ENCODE data around the gene ENHO. TPM values are rescaled to one million over a fixed set of nuclear protein-coding genes. Genes with fewer than 3 reads are reported as not detected.

The ENHO gene
- total and polyA plus RNA-seq, 10 of the 15 experiments (the other 5 are each of a cell fraction or from before 2014, with no cell fraction given), result not detected

DNA sequence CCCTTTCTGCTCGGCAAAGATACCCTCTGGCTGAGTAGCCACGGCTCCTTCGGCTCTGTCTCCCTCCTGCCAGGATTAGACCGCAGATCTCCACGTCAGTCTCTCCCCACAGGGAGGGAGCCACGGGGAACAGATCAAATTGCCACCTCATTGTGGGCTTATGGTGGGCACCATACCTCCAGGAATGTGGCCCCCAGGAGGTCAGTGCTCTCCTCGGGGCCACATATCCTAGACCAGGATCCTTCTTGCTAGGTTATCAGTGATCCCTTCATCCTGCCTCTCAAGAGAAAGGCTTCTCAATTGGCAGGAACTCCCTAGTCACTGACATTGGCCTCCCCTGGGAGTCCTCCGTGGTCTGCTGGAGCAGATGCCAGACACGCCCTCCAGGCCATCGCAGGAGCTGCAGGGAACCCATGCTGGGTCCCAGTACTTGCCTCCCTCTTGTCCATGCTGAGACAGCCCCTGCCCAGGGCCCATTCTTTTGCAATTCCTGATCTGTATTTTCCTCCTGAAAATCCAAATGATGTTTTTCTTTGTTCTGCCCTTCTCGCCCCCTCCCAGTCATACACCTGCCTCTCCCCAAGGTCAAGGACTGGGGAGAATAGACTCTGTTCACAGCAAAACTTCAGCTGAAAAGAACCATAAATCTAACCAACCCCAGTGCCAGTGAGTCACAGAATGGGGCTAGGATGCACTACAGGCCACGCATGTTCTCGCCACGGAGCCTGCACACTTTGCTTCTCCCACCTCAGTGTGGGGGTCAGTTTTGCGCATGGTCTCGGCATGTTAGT lies 31.6 kb upstream of the ENHO start (continued):
- TF ChIP-seq, protein P1, sequence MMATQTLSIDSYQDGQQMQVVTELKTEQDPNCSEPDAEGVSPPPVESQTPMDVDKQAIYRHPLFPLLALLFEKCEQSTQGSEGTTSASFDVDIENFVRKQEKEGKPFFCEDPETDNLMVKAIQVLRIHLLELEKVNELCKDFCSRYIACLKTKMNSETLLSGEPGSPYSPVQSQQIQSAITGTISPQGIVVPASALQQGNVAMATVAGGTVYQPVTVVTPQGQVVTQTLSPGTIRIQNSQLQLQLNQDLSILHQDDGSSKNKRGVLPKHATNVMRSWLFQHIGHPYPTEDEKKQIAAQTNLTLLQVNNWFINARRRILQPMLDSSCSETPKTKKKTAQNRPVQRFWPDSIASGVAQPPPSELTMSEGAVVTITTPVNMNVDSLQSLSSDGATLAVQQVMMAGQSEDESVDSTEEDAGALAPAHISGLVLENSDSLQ (IDR thresholded peaks at IDR 0.05), result no peak
- TF ChIP-seq BMI1 (IDR thresholded peaks at IDR 0.05; ENCODE audit: borderline replicate concordance), result no peak

DNA sequence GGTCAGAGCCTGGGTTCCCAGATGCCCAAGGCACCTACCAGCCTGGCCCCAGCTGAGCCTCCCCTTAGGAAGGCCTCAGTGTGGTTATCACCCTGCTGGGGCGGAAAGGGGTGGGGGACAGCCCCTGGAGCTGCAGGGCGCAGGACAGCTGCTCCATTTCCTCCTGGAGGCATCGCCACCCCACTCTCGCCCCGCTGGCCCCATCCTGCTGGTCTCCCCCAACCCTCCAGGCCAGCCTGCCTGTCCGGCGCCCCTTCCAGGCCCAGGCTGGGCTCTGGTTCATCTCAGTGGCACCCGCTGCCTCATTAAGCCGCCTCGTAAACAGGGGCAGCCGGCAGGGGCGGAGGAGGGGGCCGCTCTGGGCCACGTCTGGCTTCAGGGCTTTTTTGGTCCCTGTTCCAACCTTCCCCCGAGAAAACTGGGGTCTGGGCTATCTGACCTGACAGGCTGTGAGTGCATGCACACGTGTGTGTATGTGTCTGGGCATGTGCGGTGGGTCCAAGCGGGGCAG lies 30.8 kb upstream of the ENHO start:
- no TSS peak for BruUV-seq (replicated peaks)
- RAD21 ChIA-PET (ENCODE audit: unreplicated experiment), result no interaction called here
- no peak for ATAC-seq
- no peak overlapping the region for H3K4me3 ChIP-seq
- H3K27ac ChIP-seq (ENCODE audit: control insufficient read depth, insufficient read depth), result no peak overlapping the region
- H3K36me3 ChIP-seq (ENCODE audit: control insufficient read depth in 2 of 2, insufficient read depth in 2 of 2, low read length in 1 of 2), result no peaks in the 10 kb centered on the region
- SMC1A ChIA-PET (ENCODE audit: uncharacterized antibody, unreplicated experiment), result no interaction called here
- CTCF ChIA-PET, result no interaction called here
- no peaks in the 10 kb centered on the region for H3K9me3 ChIP-seq (replicated peaks; ENCODE audit: control insufficient read depth, insufficient read depth, low read length)
- H4K20me1 ChIP-seq (ENCODE audit: control insufficient read depth, insufficient read depth), result peaks cover 3% of the 10 kb centered on the region
- intact Hi-C loops (cut with micrococcal nuclease; ENCODE audit: unreplicated experiment), result no loop called here
- no peak overlapping the region for H3K4me2 ChIP-seq (ENCODE audit: control insufficient read depth, insufficient read depth)
- H2AFZ ChIP-seq (ENCODE audit: control insufficient read depth, low read depth, low read length), result no peak overlapping the region
- H3K9ac ChIP-seq (ENCODE audit: control insufficient read depth, insufficient read depth, low read length), result no peak overlapping the region
- TF ChIP-seq, protein P2, sequence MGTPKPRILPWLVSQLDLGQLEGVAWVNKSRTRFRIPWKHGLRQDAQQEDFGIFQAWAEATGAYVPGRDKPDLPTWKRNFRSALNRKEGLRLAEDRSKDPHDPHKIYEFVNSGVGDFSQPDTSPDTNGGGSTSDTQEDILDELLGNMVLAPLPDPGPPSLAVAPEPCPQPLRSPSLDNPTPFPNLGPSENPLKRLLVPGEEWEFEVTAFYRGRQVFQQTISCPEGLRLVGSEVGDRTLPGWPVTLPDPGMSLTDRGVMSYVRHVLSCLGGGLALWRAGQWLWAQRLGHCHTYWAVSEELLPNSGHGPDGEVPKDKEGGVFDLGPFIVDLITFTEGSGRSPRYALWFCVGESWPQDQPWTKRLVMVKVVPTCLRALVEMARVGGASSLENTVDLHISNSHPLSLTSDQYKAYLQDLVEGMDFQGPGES (IDR thresholded peaks at IDR 0.05), result no peak
- TF ChIP-seq, protein P3, sequence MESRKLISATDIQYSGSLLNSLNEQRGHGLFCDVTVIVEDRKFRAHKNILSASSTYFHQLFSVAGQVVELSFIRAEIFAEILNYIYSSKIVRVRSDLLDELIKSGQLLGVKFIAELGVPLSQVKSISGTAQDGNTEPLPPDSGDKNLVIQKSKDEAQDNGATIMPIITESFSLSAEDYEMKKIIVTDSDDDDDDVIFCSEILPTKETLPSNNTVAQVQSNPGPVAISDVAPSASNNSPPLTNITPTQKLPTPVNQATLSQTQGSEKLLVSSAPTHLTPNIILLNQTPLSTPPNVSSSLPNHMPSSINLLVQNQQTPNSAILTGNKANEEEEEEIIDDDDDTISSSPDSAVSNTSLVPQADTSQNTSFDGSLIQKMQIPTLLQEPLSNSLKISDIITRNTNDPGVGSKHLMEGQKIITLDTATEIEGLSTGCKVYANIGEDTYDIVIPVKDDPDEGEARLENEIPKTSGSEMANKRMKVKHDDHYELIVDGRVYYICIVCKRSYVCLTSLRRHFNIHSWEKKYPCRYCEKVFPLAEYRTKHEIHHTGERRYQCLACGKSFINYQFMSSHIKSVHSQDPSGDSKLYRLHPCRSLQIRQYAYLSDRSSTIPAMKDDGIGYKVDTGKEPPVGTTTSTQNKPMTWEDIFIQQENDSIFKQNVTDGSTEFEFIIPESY (IDR thresholded peaks at IDR 0.05), result no peak
- TF ChIP-seq WRNIP1 (IDR thresholded peaks at IDR 0.05; ENCODE audit: borderline replicate concordance, low read depth, low read length) (no peak), POU2F2 (IDR thresholded peaks at IDR 0.05; ENCODE audit: borderline replicate concordance, low read depth, low read length) (no peak), MTA3 (IDR thresholded peaks at IDR 0.05; ENCODE audit: borderline replicate concordance, low read length) (no peak), SREBF2 (IDR thresholded peaks at IDR 0.05; ENCODE audit: low read length) (no peak), ZNF24 (IDR thresholded peaks at IDR 0.05) (no peak), KDM1A (IDR thresholded peaks at IDR 0.05; ENCODE audit: borderline replicate concordance) (no peak), MEF2A (IDR thresholded peaks at IDR 0.05; ENCODE audit: insufficient read depth, low read depth, low read length) (no peak)
- TF ChIP-seq, protein P4, sequence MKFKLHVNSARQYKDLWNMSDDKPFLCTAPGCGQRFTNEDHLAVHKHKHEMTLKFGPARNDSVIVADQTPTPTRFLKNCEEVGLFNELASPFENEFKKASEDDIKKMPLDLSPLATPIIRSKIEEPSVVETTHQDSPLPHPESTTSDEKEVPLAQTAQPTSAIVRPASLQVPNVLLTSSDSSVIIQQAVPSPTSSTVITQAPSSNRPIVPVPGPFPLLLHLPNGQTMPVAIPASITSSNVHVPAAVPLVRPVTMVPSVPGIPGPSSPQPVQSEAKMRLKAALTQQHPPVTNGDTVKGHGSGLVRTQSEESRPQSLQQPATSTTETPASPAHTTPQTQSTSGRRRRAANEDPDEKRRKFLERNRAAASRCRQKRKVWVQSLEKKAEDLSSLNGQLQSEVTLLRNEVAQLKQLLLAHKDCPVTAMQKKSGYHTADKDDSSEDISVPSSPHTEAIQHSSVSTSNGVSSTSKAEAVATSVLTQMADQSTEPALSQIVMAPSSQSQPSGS (IDR thresholded peaks at IDR 0.05; ENCODE audit: low read length), result no peak
- FAIRE-seq, result no peak
- 28% methylated on average over 17 of the region's 18 CpGs for WGBS (ENCODE audit: insufficient coverage, insufficient replicate concordance, low lambda C conversion rate, missing lambda C conversion rate)
- peaks cover 0 to 2% of the 10 kb centered on the region in 2 experiments; a peak in 3 of 4 replicates for H3K27me3 ChIP-seq (replicated peaks in 1 of 2; ENCODE audit: control insufficient read depth in 2 of 2, insufficient read depth in 2 of 2, low read length in 1 of 2)
- H3K79me2 ChIP-seq (ENCODE audit: control insufficient read depth, insufficient read depth, low read length), result no peaks in the 10 kb centered on the region
- POLR2A ChIA-PET, result no interaction called here
- DNase-seq (ENCODE audit: low read depth, low spot score), result no peak
- H3K4me1 ChIP-seq (ENCODE audit: control insufficient read depth, insufficient read depth, low read length), result no peaks in the 10 kb centered on the region
- in situ Hi-C loops (cut with MboI), result no loop called here

Data from GM12878 (cell line).